Smooth muscle cell of the brain vasculature (primary cell): ENCODE measurements around the gene TRIM43.
"Not testable (repeated sequence)": the region's sequence is repeated elsewhere in the genome, so short reads cannot be mapped to it uniquely, and the experiment has no call there.

Experiments
- DNase-seq: peaks from one replicate; pipeline ENCODE4 v3.0.0-alpha.2; 2012; ENCODE audit warnings: low read depth, low spot score

Gene TRIM43

DNA sequence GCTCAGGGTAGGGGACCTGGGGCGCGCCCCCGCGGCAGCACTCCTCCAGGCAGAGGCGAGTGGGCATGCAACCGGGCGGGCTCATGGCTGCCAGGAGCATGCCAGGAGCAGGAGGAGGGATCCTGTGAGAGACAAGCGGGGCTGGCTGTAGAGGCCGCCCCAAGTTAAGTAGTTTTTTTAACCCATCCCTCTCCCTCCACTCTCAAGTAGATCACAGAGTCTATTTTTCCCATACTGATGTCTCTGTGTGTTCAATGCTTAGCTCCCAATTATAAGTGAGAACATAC, 49.4 kb downstream of the TRIM43 start:
- DNase-seq = not testable (repeated sequence)

DNA sequence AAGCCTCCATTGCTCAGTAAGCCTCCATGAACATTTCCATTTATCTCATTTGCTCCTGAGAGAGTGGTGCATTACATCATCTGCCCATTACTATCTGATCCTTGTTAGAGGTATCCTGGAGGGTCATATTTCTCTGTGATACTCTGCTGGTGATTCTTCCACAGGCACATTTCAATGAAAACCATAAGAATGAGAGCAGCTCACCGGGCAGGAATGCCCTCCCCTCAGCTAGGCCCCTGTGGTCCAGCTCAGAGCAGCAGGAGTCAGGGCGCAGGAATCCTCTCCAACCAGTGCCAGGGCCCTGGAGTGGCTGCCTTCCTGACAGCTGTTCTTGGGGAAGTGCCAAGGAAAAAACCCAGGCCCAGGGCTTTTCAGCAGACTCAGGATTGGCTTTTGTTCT, 50.0 kb downstream of the TRIM43 start:
- DNase-seq = not testable (repeated sequence)

DNA sequence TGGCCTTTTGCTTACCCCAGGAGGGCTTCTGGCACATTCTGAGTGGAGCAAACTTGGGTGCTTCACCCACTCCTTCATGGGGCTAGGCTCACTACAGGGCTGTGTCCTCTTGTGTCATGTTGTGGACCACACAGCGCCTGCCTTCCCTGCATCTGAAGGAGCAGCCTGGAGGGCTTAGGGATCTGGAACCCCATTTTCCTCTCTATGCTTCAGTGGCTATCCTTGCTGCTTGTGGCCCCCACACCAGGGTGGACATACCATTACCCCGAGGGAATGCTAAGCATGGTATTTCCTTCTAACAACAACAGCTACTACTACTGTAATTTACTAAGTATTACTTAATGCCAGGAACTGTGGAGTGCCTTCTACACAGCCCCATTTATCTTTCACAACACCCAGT, 50.6 kb downstream of the TRIM43 start:
- not testable (repeated sequence) for DNase-seq

DNA sequence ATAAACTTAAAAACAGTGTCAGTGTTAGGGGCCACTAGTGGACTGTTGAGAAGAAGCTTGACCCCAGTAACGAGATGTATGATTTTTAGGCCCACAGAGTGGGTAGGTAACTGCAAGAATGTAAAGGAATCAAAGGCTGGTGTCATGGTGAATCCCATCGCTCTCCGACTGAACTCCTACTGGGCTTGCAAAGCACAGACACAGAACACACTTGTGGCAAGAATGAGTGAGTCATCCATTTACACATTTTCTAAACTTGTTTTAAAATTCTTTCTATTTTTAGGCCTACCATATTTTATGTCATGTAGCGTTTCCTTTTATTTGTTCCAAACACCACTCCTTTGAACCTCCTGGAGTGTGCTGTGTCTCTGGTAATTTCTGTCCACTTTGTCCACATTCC, 51.1 kb downstream of the TRIM43 start:
- not testable (repeated sequence) for DNase-seq

DNA sequence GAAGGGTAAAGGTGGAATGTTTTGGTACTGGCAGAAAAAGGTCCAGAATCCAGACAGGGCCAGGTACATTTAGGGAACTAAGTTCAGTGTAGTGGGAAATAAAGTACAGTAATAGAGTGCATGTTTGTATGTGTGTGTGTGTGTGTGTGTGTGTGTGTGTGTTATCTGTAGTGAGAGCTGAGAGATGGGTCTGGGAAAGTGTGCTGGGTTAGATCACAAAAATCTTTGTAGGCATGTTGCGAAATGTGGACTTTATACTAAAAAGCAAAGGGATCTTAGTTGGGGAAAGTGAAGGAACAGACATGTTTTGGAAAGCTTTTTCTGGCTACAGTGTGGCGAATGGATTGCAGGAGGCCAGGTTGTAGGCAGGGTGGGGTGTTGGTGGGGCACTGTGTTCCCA, 53.5 kb downstream of the TRIM43 start:
- DNase-seq = not testable (repeated sequence)

DNA sequence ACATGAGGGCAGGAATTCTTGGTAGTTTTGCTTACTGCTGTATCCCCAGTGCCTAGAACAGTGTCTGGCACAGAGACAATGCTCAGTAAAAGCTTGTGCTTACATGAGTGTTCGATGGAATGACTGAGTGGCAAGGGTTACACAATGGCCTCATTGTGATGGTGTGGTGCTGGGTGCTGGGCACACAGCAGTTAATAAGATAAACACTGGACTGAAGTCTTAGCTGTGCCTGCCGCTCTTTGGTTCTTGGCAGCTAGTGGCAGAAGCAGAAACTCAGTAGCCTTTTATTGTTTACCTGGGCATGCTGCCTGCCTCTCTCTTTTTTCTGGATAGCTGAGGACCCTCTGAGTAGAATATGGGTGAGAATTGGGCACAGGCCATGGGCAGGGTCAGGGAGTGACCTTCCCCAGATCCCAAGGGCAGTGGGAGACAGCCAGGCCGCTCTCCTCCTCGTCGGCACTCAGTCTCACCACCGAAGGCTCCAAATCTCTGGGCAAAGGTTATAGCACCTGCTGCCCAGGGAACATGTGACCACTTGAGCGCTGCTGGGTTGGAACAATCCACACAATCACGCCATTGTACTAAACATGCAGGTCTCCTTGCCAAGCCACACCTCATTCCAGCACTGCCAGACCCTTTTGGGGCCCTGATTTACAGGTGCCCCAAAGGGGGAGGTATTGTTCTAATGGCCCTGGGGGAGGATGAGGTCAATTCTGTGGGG, 54.6 kb downstream of the TRIM43 start:
- not testable (repeated sequence) for DNase-seq

DNA sequence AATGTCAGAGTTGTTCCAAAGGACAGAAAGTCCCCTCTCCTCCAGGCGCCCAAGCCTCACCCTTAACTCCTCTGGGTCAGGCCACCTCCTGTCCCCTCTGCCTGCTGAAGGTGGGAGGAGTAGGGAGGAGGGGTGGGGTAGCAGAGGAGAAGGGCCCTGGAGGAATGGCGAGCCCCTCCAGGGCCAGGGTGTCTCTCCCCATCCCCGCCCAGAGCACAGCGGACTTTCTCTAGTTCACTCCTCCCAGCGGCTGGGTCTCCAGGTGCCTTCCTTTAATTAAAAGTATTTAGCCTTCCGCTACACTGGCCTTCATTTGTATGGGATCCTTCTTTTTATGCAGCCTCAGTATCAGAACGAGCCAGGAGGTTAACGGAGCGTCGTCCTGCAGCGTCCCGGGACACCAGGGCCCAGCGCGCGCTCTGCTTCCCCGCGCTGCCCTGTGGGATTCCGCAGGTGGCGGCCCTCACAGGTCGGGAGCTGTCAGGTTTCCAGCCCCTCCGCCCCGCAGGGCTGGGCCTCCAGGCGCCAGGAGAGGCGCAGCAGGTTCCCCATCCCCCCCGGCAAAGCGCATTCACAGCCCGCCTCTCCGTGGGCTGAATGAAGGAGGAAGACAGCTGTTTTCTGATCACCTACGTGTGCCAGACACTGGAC, 57.2 kb downstream of the TRIM43 start:
- DNase-seq = not testable (repeated sequence)
